ENCODE results near the gene TUSC2. TPM values are rescaled to one million over a fixed set of nuclear protein-coding genes. Genes with fewer than 3 reads are reported as not detected.

TUSC2 gene
- polyA plus RNA-seq = 10 to 100 TPM; 42.9 to 70.4 (median 68.4) TPM

GRCh38 chr3:50327943-50328691 is at the start of gene TUSC2:
TSS of gene TUSC2 (minus strand) at chr3:50328223. CDS start at chr3:50328099, 124 bp downstream.
- Mint-ChIP-seq H3K27ac (peak within 1 kb of the TSS; percentile 89 to 96 (median 92)), H3K4me3 (peak within 1 kb of the TSS; percentile 84 to 98 (median 94)), H3K4me1 (peaks cover 42 to 49% of the 10 kb centered on the region in 2 donors), H3K36me3 (peaks cover 0 to 9% (median 0%) of the 10 kb centered on the region in 3 donors), H3K9me3 (no peaks in the 10 kb centered on the region), H3K27me3 (ENCODE audit: low read depth in 3 of 3) (peaks cover 0 to 8% (median 2%) of the 10 kb centered on the region in 3 donors)
- peak; percentile 93 to 94 (median 93) for DNase-seq

GRCh38 chr3:50375258-50375931 is 47.4 kb upstream of the TUSC2 start:
- Mint-ChIP-seq H3K4me3 (no peak overlapping the region), H3K27ac (no peak overlapping the region), H3K36me3 (peaks cover 0 to 4% (median 3%) of the 10 kb centered on the region in 3 donors), H3K4me1 (no peaks in the 10 kb centered on the region), H3K9me3 (no peaks in the 10 kb centered on the region), H3K27me3 (ENCODE audit: low read depth in 3 of 3) (peaks cover 0 to 5% (median 0%) of the 10 kb centered on the region in 3 donors)
- DNase-seq = no peak

GRCh38 chr3:50374363-50375257 is 46.6 kb upstream of the TUSC2 start:
- no peaks in the 10 kb centered on the region for H3K4me1 Mint-ChIP-seq
- H3K36me3 Mint-ChIP-seq = peaks cover 0 to 4% (median 3%) of the 10 kb centered on the region in 3 donors
- no peak for DNase-seq
- H3K27ac Mint-ChIP-seq = peak overlapping the region in 1 of 6 donors; percentile 45
- H3K9me3 Mint-ChIP-seq = no peaks in the 10 kb centered on the region
- H3K4me3 Mint-ChIP-seq = no peak overlapping the region
- peaks cover 0 to 4% (median 0%) of the 10 kb centered on the region in 3 donors for H3K27me3 Mint-ChIP-seq (ENCODE audit: low read depth in 3 of 3)

GRCh38 chr3:50373146-50374051 is 45.4 kb upstream of the TUSC2 start:
- Mint-ChIP-seq H3K4me3 (no peak overlapping the region), H3K4me1 (no peaks in the 10 kb centered on the region), H3K36me3 (peaks cover 0 to 3% (median 2%) of the 10 kb centered on the region in 3 donors), H3K27me3 (ENCODE audit: low read depth in 3 of 3) (peaks cover 0 to 4% (median 0%) of the 10 kb centered on the region in 3 donors), H3K27ac (no peak overlapping the region), H3K9me3 (no peaks in the 10 kb centered on the region)
- DNase-seq = no peak

GRCh38 chr3:50372349-50372748 is 44.3 kb upstream of the TUSC2 start:
- Mint-ChIP-seq H3K36me3 (peaks cover 0 to 3% (median 0%) of the 10 kb centered on the region in 3 donors), H3K9me3 (no peaks in the 10 kb centered on the region), H3K4me1 (no peaks in the 10 kb centered on the region), H3K27me3 (ENCODE audit: low read depth in 3 of 3) (peaks cover 0 to 4% (median 0%) of the 10 kb centered on the region in 3 donors), H3K4me3 (no peak overlapping the region), H3K27ac (no peak overlapping the region)
- no peak for DNase-seq

- no peaks in the 10 kb centered on the region for H3K36me3 Mint-ChIP-seq
- peak overlapping the region in 2 of 6 donors; percentile 45 to 58 for H3K27ac Mint-ChIP-seq
- no peaks in the 10 kb centered on the region for H3K9me3 Mint-ChIP-seq
- peaks cover 0 to under 1% of the 10 kb centered on the region in 2 donors for H3K4me1 Mint-ChIP-seq
- H3K27me3 Mint-ChIP-seq (ENCODE audit: low read depth in 3 of 3) = peaks cover 0 to 7% (median 0%) of the 10 kb centered on the region in 3 donors
- no peak for DNase-seq
- peak overlapping the region in 1 of 5 donors; percentile 8 for H3K4me3 Mint-ChIP-seq
Observed at GRCh38 chr3:50371133-50371685, 43.2 kb upstream of the TUSC2 start.

- Mint-ChIP-seq H3K4me1 (peaks cover 4 to 6% of the 10 kb centered on the region in 2 donors), H3K27ac (peak overlapping the region in 1 of 6 donors; percentile 35), H3K4me3 (no peak overlapping the region), H3K27me3 (ENCODE audit: low read depth in 3 of 3) (peaks cover 0 to 10% (median 2%) of the 10 kb centered on the region in 3 donors), H3K9me3 (no peaks in the 10 kb centered on the region), H3K36me3 (no peaks in the 10 kb centered on the region)
- DNase-seq = no peak
Observed at GRCh38 chr3:50370594-50370993, 42.6 kb upstream of the TUSC2 start.

GRCh38 chr3:50369012-50369670 is 41.1 kb upstream of the TUSC2 start:
- Mint-ChIP-seq H3K9me3 (no peaks in the 10 kb centered on the region), H3K27ac (peak overlapping the region in 1 of 6 donors; percentile 8), H3K4me3 (no peak overlapping the region), H3K4me1 (peaks cover 11 to 12% of the 10 kb centered on the region in 2 donors), H3K27me3 (ENCODE audit: low read depth in 3 of 3) (peaks cover 0 to 12% (median 6%) of the 10 kb centered on the region in 3 donors), H3K36me3 (no peaks in the 10 kb centered on the region)
- DNase-seq = no peak

GRCh38 chr3:50365842-50366220 is 37.8 kb upstream of the TUSC2 start:
- no peak for DNase-seq
- Mint-ChIP-seq H3K36me3 (no peaks in the 10 kb centered on the region), H3K27ac (peak overlapping the region; percentile 73 to 88 (median 84)), H3K4me3 (peak overlapping the region; percentile 82 to 84 (median 84)), H3K9me3 (no peaks in the 10 kb centered on the region), H3K4me1 (peaks cover 12 to 18% of the 10 kb centered on the region in 2 donors), H3K27me3 (ENCODE audit: low read depth in 3 of 3) (peaks cover 4 to 16% (median 6%) of the 10 kb centered on the region in 3 donors)

GRCh38 chr3:50365080-50365841 is 37.2 kb upstream of the TUSC2 start:
- peak; percentile 86 to 92 (median 91) for DNase-seq
- H3K4me1 Mint-ChIP-seq = peaks cover 12 to 18% of the 10 kb centered on the region in 2 donors
- H3K4me3 Mint-ChIP-seq = peak overlapping the region; percentile 82 to 84 (median 84)
- H3K27me3 Mint-ChIP-seq (ENCODE audit: low read depth in 3 of 3) = peaks cover 4 to 16% (median 6%) of the 10 kb centered on the region in 3 donors
- peak overlapping the region; percentile 73 to 88 (median 84) for H3K27ac Mint-ChIP-seq
- no peaks in the 10 kb centered on the region for H3K9me3 Mint-ChIP-seq
- H3K36me3 Mint-ChIP-seq = no peaks in the 10 kb centered on the region

GRCh38 chr3:50364573-50365079 is 36.6 kb upstream of the TUSC2 start:
- no peaks in the 10 kb centered on the region for H3K36me3 Mint-ChIP-seq
- H3K27me3 Mint-ChIP-seq (ENCODE audit: low read depth in 3 of 3) = peaks cover 4 to 16% (median 8%) of the 10 kb centered on the region in 3 donors
- peak overlapping the region in 1 of 6 donors; percentile 45 for H3K27ac Mint-ChIP-seq
- H3K4me3 Mint-ChIP-seq = peak overlapping the region; percentile 82 to 84 (median 84)
- no peaks in the 10 kb centered on the region for H3K9me3 Mint-ChIP-seq
- peaks cover 18 to 23% of the 10 kb centered on the region in 2 donors for H3K4me1 Mint-ChIP-seq
- no peak for DNase-seq

Measured in immature natural killer cell (primary cell).